OCI-LY1 (cell line): Measurements from ENCODE around the gene SLC25A45.
A peak's percentile ranks its signal among the peaks of the same experiment; 100 is the strongest.

ENCODE experiments used
- H2AFZ ChIP-seq: fragments of 200-600 bp; sonication (generic), shearing (Covaris generic); 2 replicates; pipeline ENCODE4 v1.6.0; 2014; ENCODE audit warnings: antibody characterized with exemption, mild to moderate bottlenecking, low read length
- H3F3A ChIP-seq: fragments of 200-600 bp; sonication (generic), shearing (Covaris generic); 2 replicates; pipeline ENCODE4 v1.6.0; 2014; ENCODE audit warnings: mild to moderate bottlenecking, antibody characterized with exemption, low read length, moderate library complexity; ENCODE audit not compliant: insufficient read depth
- H3K27ac ChIP-seq: fragments of 200-600 bp; sonication (generic); 2 replicates; pipeline ENCODE4 v1.5.1; 2014; ENCODE audit warnings: low read length, mixed run types, mild to moderate bottlenecking, low read depth; ENCODE audit not compliant: poor library complexity, severe bottlenecking
- H3K27me3 ChIP-seq: fragments of 200-600 bp; sonication (generic); 2 replicates; pipeline ENCODE4 v1.6.0; 2014; ENCODE audit warnings: antibody characterized with exemption, mild to moderate bottlenecking, low read length, moderate library complexity; ENCODE audit not compliant: insufficient read depth
- H3K36me3 ChIP-seq: fragments of 200-600 bp; sonication (generic); 2 replicates; pipeline ENCODE4 v1.6.1; 2014; ENCODE audit warnings: mild to moderate bottlenecking, antibody characterized with exemption, low read length, moderate library complexity, mixed read lengths; ENCODE audit not compliant: insufficient read depth
- H3K4me1 ChIP-seq: fragments of 200-600 bp; sonication (generic); 2 replicates; pipeline ENCODE4 v1.5.1; 2014; ENCODE audit warnings: mild to moderate bottlenecking, low read length, moderate library complexity; ENCODE audit not compliant: insufficient read depth, severe bottlenecking
- H3K4me2 ChIP-seq: fragments of 200-600 bp; sonication (generic), shearing (Covaris generic); 2 replicates; pipeline ENCODE4 v1.6.1; 2014; ENCODE audit warnings: low read length
- H3K4me3 ChIP-seq: fragments of 200-600 bp; sonication (generic); 2 replicates; pipeline ENCODE4 v1.5.1; 2014; ENCODE audit warnings: low read length, low read depth, mild to moderate bottlenecking, mixed read lengths; ENCODE audit not compliant: poor library complexity, severe bottlenecking
- H3K79me2 ChIP-seq: fragments of 200-600 bp; shearing (Covaris generic); 2 replicates; pipeline ENCODE4 v1.6.1; 2016; ENCODE audit warnings: mixed run types, low read length, mixed read lengths; ENCODE audit not compliant: insufficient read depth
- H3K9ac ChIP-seq: fragments of 200-600 bp; sonication (generic), shearing (Covaris generic); 2 replicates; pipeline ENCODE4 v1.6.1; 2014; ENCODE audit warnings: mild to moderate bottlenecking, low read length, mixed read lengths
- H3K9me2 ChIP-seq: fragments of 200-600 bp; sonication (generic), shearing (Covaris generic); 2 replicates; pipeline ENCODE4 v1.6.1; 2014; ENCODE audit warnings: low read depth, mild to moderate bottlenecking, low read length, mixed read lengths
- H3K9me3 ChIP-seq: fragments of 200-600 bp; shearing (Covaris generic); 2 replicates; pipeline ENCODE4 v1.6.1; 2014; ENCODE audit warnings: low read length, mixed read lengths
- H4K20me1 ChIP-seq: fragments of 200-600 bp; sonication (generic), shearing (Covaris generic); 2 replicates; pipeline ENCODE4 v1.6.0; 2016; ENCODE audit warnings: mild to moderate bottlenecking, low read length; ENCODE audit not compliant: insufficient read depth
- CTCF ChIP-seq: fragments of 200-600 bp; sonication (generic), shearing (Covaris generic); IDR thresholded peaks from 2 replicates; pipeline ENCODE4 v1.5.1; 2017; ENCODE audit warnings: mild to moderate bottlenecking, antibody characterized with exemption, low read length, moderate library complexity, mixed read lengths
- EZH2 ChIP-seq: fragments of 200-600 bp; sonication (generic), shearing (Covaris generic); IDR thresholded peaks from 2 replicates; pipeline ENCODE4 v1.8.0; 2017; ENCODE audit warnings: borderline replicate concordance, mixed run types, mild to moderate bottlenecking, antibody characterized with exemption, low read length, moderate library complexity, mixed read lengths

SLC25A45 gene

GRCh38 chr11:65363770-65364169, 18.7 kb downstream of the SLC25A45 start:
- Histone ChIP-seq H3K9me3 (no peaks in the 10 kb centered on the region), H3K9me2 (no peaks in the 10 kb centered on the region), H2AFZ (no peak overlapping the region), H4K20me1 (no peaks in the 10 kb centered on the region), H3K9ac (no peak overlapping the region), H3K36me3 (no peaks in the 10 kb centered on the region), H3K27me3 (no peaks in the 10 kb centered on the region), H3K79me2 (no peaks in the 10 kb centered on the region), H3K4me2 (no peak overlapping the region), H3K27ac (no peak overlapping the region), H3F3A (no peaks in the 10 kb centered on the region), H3K4me3 (no peak overlapping the region), H3K4me1 (peaks cover 12% of the 10 kb centered on the region)
- TF ChIP-seq CTCF (no peak), EZH2 (no peak)

GRCh38 chr11:65362966-65363365, 19.5 kb downstream of the SLC25A45 start:
- Histone ChIP-seq H3K27me3 (no peaks in the 10 kb centered on the region), H3K4me2 (0 out of 2 replicates have a peak overlapping the region, but pooled peaks have one; percentile 1), H3K9me2 (no peaks in the 10 kb centered on the region), H2AFZ (no peak overlapping the region), H3K4me1 (peaks cover 12% of the 10 kb centered on the region), H3F3A (no peaks in the 10 kb centered on the region), H3K36me3 (no peaks in the 10 kb centered on the region), H3K27ac (no peak overlapping the region), H3K4me3 (no peak overlapping the region), H4K20me1 (no peaks in the 10 kb centered on the region), H3K9me3 (no peaks in the 10 kb centered on the region), H3K9ac (no peak overlapping the region), H3K79me2 (no peaks in the 10 kb centered on the region)
- TF ChIP-seq EZH2 = no peak
- TF ChIP-seq CTCF = no peak

- H2AFZ ChIP-seq = no peak overlapping the region
- no peaks in the 10 kb centered on the region for H3K36me3 ChIP-seq
- H3K4me3 ChIP-seq = no peak overlapping the region
- H4K20me1 ChIP-seq = no peaks in the 10 kb centered on the region
- no peaks in the 10 kb centered on the region for H3K79me2 ChIP-seq
- 0 out of 2 replicates have a peak overlapping the region, but pooled peaks have one; percentile 1 for H3K4me2 ChIP-seq
- H3K27ac ChIP-seq = no peak overlapping the region
- no peaks in the 10 kb centered on the region for H3K27me3 ChIP-seq
- H3K9me3 ChIP-seq = no peaks in the 10 kb centered on the region
- no peaks in the 10 kb centered on the region for H3K9me2 ChIP-seq
- no peak overlapping the region for H3K9ac ChIP-seq
- H3K4me1 ChIP-seq = peaks cover 12% of the 10 kb centered on the region
- TF ChIP-seq CTCF (no peak), EZH2 (no peak)
- H3F3A ChIP-seq = no peaks in the 10 kb centered on the region
Measured at GRCh38 chr11:65362320-65362931, 20.0 kb downstream of the SLC25A45 start.
